ENCODE measurements around the gene CYP2A7.
"Not testable (repeated sequence)": the region's sequence is repeated elsewhere in the genome, so short reads cannot be mapped to it uniquely, and the experiment has no call there.

GRCh38 chr19:40884187-40884931 is 2.3 kb upstream of the CYP2A7 start:
- not testable (repeated sequence) for TF ChIP-seq CTCF, POLR2A (IDR thresholded peaks at IDR 0.05)

All from esophagus squamous epithelium (tissue), 4 donors.